HG02981 (cell line): Measurements from ENCODE around the gene KIF21B.

Source experiments
- ATAC-seq: cut with Tn5 transposase; IDR thresholded peaks from one replicate; pipeline ENCODE4 v1.9.1; 2021; ENCODE audit warnings: mild to moderate bottlenecking, moderate library complexity; ENCODE audit not compliant: unreplicated experiment

Gene KIF21B

DNA sequence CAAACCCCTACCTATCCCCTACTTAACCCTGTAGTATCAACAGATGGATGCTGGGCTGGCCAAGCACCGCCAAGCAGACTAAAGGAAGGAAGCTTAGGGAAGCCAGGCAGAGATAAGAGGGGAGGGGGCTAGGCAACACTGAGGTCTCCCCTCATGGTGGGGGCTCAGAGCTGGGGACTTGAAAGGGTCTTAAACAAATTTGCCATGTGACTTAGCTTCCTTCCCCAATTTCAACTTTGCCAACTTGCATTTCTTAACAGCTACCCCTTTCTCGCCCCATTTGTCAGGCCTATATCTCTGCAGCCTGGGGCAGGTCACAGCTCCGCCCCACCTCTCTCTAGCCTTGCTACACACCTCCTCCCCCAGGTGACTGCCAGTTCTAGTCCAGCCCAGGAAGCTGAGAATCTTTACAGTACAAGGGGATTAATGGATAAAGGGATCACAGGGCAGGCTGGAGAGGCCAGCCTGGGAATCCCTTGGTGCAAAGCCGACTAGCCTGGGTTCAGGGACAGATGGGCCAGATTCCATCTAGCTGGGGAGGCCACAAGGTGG is 3.4 kb downstream of the KIF21B start:
- ATAC-seq, result no peak

DNA sequence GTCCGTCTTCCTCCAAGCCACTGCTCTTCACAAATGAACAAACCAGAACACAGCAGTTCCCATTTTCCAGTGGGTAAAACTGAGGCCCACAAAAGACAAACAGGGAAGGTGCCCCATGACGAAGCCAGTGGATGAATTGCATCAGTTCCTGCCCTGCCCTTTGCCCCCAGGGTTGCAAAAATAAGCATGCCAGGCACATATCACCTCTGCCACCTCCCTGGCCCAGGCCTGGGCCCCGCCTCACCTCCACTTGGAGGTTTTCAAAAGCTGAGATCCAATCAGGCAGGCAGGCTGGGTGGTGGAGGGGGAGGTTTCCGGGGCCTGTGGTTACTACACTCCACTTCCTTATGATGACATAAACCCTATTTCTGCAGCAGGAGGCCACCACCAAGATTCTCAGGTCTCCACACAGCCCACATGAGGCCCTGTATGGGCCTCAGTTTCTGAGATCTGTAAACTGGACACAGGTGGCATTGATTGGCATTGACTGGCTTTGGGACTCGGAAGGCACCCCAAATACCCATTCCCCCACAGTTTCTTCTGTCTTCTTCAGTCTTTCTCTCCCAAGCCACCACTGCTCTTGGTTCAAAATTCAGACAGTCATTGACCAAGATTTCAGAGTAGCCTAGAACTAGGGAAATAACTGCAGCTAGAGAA is 4.1 kb downstream of the KIF21B start:
- ATAC-seq, result peak; percentile 70

DNA sequence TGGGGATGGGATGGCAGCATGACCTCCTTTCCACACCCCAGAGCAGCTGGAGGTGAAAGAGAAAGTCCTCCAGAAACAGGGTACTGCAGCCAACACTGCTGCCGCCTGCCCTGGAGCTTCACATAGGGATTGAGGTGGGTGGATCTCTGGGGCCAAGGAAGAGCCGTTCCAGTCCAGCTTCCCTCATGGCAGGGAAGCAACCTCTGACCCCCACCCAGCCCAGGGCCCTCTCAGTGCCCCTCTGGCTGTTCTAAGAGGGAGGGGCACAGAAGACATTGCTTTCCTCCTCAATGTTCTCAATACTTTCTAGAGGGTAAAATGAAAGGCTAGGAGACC is 5.7 kb downstream of the KIF21B start:
- ATAC-seq, result no peak

DNA sequence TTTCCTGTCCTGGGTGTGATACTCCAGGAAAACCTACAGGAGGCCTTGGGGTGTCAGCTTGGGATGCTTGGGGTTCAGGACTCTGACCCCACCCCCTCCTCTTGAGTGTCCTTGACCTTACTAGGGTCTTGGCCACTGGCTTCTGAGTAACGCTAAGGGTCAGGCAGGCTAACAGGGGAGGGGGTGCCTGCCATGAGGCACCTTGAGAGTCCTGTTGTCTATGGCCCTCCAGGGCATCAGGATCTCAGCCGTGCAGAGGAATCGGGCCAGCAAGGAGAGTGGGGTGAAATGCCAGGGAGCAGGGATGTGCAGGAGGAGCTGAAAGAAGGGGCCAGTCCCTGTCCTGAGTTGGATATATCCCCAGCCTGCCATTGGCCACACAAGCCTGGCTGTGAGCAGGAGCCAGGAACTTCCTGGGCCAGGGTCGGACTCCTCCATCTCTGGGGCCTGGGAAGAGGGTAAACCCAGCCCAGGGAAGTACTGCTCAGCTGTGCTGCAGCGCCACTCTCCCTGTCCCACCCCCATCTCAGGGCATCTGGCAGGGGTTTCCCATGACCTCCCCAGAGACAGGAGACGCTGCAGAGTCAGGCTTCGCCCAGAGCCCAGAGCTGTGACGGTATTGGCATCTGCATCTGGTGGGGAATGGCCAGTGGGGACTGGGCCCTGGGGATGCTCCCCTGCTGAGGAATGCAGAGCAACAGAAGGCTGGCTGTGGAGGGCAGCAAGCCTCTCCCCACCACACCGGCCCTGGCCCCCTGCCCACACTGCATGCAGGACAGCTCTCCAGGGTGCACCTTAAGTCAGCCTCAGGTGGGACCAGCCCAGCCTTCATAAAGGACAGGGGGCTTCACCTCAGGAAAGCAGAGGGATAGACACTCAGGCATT is 6.3 kb downstream of the KIF21B start:
- ATAC-seq, result no peak

DNA sequence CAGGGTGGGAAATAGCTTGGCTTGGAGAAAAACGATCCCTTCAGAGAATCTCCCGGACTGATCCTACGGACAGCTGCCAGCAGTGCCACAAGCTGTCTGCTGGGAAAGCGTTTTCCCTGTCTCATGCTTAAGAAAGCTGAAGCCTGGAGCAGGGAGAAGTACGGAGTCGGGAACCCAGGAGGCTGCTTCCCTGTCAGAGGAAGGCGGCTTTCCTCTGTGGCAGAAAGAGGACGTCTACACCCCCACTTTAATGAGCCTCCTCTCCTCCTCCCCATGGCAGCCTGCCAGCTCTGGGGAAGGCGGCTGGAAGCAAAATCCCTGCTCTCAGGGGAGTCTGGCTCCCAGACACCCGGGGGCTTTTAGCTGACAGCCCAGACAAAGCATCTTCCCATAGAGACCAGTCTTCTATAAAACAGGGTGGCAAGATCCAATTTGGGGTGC is 7.3 kb downstream of the KIF21B start:
- ATAC-seq, result no peak

DNA sequence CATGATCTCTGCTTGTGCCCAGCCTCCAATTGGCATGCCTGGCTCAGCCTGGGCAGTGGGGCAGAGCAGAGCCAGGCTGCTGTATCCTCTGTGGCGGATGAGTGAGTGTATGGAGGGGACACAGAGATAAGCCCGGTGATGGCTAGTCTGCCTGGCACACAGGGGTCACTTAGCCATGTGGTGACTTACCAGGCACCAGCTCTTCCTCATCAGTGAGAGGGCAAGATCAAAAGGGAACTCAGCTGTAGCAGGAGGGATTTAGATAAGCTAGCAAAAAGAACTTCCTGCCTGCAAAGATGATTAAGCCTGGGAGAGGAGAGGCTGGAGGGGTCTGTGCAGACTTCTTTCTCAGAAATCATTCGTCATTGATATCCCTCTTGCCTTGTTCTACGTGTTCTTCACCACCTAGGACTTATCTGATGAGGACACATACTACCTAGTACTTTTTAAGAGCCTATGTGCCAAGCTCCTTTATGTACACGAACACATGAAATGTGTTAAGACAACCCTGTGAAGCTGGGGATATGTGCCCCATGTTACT is 7.9 kb downstream of the KIF21B start:
- ATAC-seq, result no peak

DNA sequence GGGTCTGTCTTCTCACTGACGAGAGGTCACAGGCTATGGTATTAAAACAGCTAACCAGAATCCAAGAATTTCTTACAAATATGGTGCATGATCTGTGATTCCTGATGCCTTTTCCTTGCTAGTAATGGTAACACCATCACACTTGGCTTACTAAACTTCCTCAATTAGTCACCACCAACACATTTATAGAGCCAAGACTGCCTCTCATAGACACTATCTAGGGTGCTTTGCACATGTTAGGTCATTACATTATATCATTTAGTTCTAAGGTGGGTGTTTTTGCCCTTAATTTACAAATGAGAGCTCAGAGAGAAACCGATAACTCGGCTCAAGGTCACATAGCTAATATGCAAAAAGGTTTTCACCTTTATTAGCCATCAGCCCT is 8.7 kb downstream of the KIF21B start:
- ATAC-seq, result no peak

DNA sequence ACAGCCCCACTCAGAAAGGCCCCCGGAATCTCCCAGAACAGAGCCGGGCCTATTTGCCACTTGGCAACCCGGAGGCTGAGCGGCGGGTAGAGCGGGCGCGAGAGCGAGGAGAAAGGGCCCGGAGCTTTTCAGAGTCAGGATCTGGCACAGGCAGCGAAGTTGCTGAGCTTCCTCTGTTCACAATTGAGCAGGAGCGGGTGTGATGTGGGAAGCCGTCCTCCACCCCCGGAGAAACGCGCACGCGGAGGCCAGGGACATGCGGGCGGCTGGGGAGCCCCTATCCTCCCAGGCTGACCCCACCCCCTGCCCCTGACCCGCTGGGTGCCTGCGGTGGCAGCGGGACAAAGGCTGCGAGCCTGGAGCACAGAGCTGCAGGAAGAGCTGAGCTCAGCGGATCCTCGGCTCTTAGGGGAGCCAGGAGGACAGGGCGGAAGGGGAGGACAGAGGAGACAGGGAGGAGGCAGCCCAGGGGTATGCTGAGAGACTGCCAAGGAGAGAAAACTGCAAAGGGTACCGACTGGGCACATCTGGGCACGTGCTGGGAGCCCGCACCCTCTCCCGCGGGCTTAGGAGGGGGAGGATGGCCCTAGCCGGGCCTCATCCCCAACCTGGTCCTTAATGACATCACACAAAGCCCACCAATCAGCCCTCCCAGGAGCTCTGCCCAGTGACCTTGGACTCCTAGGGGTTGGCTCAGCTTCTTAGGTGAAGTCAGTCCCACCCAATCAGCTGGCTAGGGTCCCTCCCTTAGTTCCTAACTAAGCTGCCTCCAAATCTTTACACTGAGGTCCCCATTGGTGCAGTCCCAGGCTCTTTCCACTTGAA is 9.3 kb downstream of the KIF21B start:
- no peak for ATAC-seq

DNA sequence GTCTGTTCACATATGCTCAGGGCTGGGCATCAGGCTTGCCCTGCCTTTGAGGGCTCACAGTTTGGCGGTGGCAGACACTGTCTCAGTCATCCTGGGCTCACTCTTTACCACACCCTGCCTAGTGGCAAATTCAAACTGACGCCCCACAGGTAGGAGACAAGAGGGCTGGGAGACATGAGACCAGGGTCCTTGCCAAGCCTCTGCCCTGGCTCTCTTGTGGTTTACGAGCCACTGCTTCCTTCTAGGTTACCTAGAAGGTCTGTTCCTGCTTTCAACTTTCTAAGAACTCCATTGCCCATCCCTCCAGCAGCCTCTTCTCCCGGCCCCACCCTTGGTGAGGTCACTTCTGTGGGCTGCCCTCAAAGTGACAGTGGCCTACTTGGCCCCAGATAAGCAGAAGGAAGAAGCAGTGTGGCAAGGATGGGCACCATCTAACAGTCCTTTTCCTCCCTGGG is 10.5 kb downstream of the KIF21B start:
- no peak for ATAC-seq

DNA sequence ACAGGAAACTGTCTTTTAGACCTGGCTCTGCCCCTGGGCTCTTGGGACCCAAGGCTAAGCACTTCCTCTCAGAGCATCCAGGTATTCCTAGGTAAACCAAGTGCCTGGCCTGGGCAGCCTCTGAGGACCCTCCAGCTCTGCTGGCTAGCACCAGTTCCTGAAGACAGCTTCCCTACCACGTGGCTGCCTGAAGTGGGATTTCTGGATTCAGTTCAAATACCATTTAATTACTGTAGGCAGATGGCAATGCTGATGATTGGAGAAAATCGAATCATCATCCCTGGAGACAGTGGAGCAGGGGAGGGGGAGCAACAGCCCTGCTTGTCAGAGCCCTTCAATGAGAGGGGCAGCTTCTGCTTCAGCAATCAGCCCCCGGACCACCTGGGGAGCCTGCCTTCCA is 11.9 kb downstream of the KIF21B start:
- no peak for ATAC-seq

DNA sequence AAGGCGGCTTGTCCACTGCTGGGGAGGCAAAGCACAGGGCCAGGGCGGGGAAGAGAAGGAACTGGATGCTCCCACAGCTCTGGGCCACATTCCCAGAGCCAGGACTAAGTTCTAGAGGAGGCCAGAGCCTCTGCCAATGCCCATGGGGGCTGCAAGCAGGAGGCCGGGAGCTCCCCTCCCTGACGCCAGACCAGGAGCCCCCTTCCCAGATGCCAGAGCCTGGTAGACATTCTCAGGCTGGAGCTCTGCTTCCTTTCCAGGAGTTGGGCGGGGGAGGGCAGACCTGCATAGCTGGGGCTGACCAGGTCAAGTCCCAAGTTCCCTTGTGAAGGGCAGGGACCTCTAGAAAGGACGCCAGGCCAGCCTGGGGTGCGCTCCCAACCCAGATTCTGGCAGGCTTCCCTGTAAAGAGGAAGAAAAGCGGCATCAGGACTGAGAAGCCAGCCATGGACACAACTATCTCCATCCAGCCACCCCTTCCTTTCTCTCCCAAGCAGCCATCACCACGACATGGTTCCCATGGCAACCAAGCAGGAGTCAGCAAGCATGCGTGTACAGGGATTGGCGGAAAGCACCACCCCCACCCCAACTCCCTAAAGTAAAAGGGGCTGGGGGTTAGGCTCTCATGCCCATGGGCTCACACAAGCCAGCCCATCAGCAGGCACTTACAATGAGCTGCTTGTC is 13.4 kb downstream of the KIF21B start:
- ATAC-seq, result no peak

DNA sequence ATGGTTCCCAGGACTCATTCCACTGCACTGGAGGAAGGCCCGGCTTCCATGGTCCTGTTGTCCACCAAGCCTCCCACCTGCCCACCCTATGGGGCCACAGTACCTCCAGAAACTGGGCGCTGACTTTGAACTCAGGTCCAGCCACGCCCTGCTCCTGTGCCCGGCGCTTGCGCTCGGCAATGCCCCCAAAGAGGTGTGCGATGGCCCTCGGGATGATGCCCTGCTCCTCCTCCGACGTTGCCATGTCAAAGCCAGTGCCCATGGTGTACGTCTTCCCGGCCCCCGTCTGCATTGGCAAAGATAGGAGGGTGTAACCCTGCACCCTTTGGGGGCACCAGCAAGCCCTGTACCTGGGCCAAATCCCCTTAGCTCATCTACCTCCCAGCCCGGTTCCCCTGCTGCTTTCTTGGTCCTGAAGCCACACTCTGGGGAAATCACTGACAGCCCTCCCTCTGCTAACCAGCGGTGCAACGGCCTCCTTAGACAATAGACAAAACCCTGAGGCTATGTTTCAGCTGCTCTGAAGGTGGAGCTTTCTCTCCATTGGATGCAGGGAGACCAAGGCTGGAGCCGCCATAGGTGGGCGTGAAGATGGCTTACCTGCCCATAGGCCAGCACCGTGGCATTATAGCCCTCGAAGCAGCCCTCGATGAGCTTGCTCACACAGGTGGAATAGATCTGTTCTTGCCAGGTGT is 14.7 kb downstream of the KIF21B start:
- ATAC-seq, result no peak

DNA sequence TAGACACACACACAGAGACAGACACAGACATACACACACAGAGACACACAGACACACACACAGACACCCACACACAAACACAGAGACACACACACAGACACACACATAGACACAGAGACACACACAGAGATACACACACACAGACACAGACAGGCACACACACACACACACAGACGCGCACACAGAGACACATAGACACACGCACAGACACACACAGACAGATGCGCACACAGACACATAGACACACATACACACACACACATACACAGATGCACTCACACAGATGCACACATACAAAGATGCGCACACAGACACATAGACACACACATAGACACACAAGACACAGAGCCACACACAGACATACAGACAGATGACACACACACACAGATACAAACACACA is 16.0 kb downstream of the KIF21B start:
- no peak for ATAC-seq

DNA sequence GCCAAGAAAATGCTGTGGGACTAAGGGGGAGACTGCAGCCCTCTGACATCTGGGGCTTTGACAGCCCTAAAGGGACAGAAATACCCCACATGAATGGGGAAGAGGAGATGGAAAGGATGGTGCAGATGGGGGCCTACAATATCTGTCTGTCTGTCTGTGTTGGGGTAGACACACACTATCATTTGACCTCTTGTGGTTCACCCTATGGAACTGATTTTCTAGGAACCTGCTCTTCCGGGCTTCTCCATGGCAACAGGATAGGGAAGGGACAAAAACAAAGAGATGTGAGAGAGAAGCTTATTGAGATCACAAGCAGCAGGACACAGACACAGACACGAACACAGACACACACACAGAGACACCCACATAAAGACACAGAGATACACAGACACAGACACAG is 17.1 kb downstream of the KIF21B start:
- no peak for ATAC-seq

DNA sequence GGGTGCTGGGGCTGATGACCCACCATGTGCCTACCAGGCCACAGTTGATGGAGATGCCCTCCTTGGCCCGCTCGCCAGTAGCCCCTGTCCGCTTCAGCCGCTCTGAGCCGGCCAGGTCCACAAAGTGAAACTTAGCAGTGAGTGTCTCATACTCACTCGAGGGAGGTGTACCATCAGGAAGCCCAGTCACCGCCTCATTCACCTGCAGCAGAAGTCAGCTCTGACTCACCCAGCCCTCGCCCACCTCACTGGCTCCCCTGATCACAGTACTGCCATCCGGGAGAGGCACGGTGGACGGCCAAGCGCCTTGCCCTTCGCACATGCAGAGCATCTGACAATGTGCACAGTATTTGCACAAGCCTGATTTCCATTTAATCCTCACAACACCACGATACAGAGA is 18.8 kb downstream of the KIF21B start:
- no peak for ATAC-seq

DNA sequence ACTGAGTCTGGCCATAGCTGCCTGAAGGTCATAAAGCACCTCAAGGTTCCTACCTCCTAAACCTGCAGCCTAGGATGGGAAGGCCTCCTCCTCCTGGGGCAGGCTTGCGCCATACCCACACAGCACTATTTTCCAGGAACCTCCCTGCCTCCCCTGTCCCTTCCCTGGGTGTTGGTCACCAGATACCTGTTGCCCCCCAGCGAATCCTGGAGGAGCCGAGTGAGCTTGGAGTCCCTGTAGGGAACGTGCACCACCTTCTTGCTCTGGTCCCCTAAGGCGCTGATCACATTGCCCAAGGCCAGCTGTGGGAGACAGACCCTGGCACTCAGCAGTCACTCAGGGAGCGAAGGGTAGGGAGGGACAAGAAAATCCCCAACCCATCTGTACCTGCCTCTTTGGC is 19.4 kb downstream of the KIF21B start:
- ATAC-seq, result no peak

DNA sequence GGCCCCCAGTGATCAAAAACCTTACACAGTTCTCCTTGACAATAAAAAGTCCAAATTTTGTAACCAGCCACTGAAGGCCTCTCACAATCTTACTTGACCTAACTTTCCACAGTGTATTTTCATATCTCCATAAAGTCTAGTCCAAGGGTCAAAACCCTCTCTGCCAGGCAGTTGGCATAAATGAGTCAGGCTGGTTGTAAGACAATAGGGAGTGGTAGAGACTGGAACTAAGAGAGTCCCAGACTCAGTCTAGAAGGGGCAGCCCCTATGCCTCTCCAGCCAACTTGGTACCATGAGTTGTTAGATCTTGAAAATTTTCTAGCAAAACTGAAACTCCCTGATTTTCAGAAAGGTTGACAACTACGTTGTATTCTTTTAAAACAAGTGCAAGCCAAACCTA is 21.0 kb downstream of the KIF21B start:
- no peak for ATAC-seq

DNA sequence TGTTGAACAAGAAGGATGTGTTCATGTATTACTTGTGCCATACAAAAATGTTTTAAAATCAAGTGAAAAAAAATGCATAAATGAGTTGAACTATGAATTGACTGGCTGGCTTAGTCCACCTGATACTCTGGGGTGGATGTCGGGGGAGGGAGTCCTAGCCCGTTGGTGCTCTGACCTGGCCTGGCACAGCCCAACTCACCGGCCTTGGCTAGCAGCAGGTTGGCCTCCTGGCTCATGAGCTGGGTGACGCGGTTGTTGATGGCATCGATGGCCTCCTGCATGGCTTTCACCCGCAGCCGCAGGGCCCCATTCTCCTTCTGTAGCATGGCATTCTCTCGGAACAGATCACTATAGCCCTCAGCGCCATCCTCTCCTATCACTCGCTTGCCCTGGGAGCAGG is 21.6 kb downstream of the KIF21B start:
- no peak for ATAC-seq

DNA sequence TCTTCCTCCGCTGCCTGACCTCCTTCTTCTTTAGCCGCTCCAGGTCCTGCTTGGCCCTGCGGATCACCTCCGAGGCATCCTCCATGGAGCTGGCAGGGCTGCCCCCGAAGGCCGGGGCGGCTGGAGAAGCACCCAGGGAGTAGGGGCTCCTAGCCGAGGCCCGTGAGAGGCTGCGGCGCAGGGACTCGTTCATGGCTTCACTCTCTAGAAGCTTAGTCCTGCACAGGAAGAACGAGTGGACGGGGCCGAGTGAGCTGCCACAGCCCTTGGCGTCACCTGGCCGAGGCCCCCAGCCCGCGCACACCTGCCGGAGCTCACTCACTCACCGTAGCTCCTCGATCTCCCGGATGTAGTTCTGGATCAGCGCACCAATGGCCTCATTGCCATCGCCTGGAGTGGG is 23.1 kb downstream of the KIF21B start:
- no peak for ATAC-seq

DNA sequence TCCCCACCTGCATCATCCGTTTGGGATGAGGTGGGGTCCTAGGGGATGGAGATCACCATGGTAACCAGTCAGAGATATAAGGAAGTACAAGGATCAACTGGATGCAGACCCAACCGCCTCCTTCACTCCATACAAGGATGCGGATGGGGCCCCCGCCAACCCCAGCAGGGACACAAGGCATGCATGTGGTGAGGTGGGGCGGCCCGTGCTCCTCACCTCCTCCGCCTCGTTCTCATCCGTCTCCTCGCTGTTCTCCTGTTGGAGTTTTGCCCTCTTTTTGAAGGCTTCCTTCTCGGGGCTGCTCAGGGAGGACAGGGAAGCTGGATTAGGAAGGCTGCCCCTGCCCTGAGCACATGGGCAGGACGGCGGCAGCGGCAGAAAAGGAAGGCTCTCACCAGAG is 23.8 kb downstream of the KIF21B start:
- no peak for ATAC-seq
